ENCODE results near the gene APAF1.
A peak's percentile ranks its signal among the peaks of the same experiment; 100 is the strongest.
"Not testable (repeated sequence)": the region's sequence is repeated elsewhere in the genome, so short reads cannot be mapped to it uniquely, and the experiment has no call there.

The APAF1 gene

DNA sequence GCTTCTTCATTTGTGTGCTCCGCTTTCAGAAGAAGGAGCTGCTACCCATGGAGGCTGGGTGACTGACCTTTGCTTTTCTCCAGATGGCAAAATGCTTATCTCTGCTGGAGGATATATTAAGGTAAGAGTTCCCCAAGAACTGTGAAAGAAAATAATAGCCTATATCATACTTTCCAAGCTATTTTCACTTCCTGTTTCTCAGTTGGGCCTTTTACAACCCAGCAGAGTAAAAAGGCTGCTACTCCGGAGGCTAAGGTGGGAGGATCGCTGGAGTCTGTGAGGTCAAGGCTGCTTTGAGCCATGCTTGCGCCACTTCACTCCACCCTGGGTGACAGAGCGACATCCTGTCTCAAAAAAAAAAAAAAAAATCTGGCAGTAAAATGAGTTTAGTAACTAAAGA, 82.1 kb downstream of the APAF1 start:
- DNase-seq (ENCODE audit: low read depth in 2 of 2), result no peak

- no peak for DNase-seq (ENCODE audit: low read depth in 2 of 2)
These were observed 85.3 kb downstream of the APAF1 start for GRCh38 chr12:98730412-98730811.

DNA sequence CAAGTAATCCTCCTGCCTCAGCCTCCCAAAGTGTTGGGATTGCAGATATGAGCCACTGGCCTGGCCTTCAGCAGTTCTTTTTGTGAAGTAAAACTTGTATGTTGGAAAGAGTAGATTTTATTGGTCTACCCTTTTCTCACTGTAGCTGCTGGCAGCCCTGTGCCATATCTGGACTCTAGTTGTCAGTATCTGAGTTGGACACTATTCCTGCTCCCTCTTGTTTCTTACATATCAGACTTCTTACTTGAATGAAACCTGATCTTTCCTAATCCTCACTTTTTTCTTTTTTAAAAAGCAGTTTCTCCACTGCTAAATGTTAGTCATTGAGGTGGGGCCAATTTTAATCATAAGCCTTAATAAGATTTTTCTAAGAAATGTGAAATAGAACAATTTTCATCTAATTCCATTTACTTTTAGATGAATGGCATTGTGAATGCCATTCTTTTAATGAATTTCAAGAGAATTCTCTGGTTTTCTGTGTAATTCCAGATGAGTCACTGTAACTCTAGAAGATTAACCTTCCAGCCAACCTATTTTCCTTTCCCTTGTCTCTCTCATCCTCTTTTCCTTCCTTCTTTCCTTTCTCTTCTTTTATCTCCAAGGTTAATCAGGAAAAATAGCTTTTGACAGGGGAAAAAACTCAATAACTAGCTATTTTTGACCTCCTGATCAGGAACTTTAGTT, 88.7 kb downstream of the APAF1 start:
- no peak for DNase-seq (ENCODE audit: low read depth in 2 of 2)

- no peak for DNase-seq (ENCODE audit: low read depth in 2 of 2)
These were observed 90.7 kb downstream of the APAF1 start for GRCh38 chr12:98735821-98736220.

DNA sequence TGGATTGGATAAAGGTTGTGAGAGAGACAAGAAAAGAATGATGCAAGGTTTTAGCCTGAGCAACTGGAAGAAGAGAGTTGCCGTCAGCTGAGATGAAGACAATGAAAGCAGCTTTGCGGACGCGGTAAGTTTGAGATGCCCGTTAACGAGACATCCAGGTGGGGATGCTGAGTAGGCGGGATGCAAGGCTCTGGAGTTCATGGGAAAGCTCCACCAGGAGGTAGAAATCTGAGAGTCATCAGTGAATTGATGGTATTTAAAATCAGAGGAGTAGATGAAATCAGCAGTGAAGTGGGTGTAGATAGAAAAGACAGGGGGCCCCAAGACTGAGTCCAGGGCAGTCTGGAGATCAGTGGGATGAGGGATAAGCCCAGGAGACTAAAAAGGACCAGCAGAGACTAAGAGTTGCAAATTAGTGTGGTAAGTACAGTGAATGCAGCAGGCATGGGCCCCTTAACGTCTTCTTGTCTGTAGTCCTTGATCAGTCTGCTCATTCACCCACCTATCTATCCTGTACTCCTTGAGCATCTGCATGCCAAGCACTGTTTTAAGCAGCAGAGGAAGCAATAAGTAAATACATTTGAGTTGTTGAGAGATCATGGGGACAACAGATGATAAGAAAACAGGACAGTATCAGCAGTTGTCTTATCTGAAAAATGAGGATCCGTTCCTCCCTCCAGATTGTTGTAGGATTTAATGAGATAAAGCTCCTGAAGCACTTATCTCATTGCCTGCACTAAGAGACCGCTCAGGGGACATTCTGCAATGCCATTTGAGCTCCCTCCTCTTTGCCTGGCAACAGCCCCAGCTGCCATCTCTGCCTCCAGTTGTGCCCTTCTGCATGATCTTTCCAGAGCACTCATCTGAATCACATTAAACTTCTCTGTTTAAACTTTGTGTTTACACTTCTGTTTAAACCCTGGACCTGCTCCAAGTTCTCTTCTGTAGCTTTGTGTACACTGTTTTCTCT, 91.5 kb downstream of the APAF1 start:
- DNase-seq (ENCODE audit: low read depth in 2 of 2), result no peak

DNA sequence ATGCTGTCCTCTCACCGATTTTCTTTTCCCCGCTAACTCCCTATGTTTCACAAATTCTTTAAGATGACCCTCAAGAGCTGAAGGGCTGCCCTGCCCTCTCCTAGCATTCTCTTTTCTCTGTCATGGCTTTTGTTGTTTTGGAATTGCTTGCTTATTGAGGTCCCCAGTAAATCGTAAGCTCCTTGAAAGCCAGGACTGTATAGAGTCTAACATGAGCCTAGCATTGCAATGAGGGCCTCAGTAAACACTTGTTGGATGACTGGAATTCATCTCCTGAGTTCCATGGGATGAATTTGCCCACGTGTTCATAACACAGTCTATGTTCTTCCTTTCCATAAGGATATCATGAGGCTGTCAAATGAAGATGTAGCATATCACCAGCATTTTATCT, 92.2 kb downstream of the APAF1 start:
- DNase-seq (ENCODE audit: low read depth in 2 of 2), result no peak

DNA sequence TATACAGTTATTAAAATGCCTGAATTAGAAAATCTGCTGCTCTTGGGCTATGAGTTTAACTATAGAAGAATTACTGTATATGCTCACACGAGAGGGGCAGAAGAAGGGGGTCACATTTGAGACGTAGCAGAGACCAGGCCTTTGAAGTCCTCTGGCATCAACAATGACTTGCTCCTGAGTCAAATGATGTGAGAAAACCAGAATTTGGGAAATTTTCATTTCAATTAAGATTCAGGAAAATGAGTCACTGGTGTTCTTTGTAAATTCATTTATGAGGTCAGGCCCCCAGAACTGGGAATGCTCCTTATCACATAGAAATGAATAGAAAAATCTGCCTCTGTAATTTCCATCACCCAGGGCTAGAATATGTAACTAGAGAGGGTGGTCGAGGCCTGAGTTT, 92.9 kb downstream of the APAF1 start:
- no peak for DNase-seq (ENCODE audit: low read depth in 2 of 2)

DNA sequence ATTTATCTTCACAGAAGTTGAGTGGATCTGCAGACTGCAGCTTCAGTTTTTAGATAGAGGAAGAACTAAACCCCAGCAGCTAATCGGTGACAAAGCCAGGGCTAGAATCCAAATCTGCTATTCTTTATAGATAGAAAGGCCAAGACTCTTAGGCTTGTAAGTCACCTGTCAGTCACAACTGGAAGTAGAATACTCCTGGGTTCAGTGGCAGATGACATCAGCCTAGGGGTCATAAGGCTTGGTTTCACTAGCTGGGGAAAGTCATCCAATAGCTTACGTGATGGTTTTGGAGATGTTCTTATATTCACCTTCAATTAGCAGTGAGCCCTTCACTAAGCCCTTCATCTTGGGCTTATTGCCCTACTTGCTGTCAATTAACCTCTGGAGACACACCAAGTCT, 93.4 kb downstream of the APAF1 start:
- no peak for DNase-seq (ENCODE audit: low read depth in 2 of 2)

DNA sequence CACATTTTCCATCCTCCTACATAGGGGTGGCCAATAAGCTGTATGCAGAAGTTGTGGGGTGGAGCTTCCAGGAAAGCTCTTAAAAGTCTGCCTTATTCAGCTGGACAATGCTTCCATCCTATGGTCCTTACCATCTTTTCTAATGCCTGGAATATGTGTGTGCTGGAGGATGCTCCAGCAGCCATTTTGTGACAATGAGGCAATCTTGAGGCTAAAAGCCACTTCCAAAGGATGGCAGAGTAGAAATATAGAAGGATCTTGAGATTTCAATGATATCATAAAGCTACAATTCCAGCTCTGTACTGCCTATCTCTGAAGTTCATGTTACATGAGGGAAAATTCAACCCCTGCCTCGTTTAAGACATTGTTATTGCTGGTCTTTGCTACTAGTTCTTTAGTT, 95.7 kb downstream of the APAF1 start:
- no peak for DNase-seq (ENCODE audit: low read depth in 2 of 2)

- peak in 1 of 2 experiments; percentile 29 for DNase-seq (ENCODE audit: low read depth in 2 of 2)
These were observed 96.1 kb downstream of the APAF1 start for GRCh38 chr12:98741196-98741555.

- DNase-seq (ENCODE audit: low read depth in 2 of 2), result peak in 1 of 2 experiments; percentile 17
These were observed 96.6 kb downstream of the APAF1 start for GRCh38 chr12:98741556-98742265.

GRCh38 chr12:98743362-98743953, 98.4 kb downstream of the APAF1 start:
- peak in 1 of 2 experiments; percentile 28 for DNase-seq (ENCODE audit: low read depth in 2 of 2)

GRCh38 chr12:98744680-98745079, 99.6 kb downstream of the APAF1 start:
- DNase-seq (ENCODE audit: low read depth in 2 of 2), result no peak

GRCh38 chr12:98745578-98746391, 100.7 kb downstream of the APAF1 start:
- peak in 1 of 2 experiments; percentile 22 for DNase-seq (ENCODE audit: low read depth in 2 of 2)

- no peak for DNase-seq (ENCODE audit: low read depth in 2 of 2)
These were observed 103.4 kb downstream of the APAF1 start for GRCh38 chr12:98748463-98748862.

DNA sequence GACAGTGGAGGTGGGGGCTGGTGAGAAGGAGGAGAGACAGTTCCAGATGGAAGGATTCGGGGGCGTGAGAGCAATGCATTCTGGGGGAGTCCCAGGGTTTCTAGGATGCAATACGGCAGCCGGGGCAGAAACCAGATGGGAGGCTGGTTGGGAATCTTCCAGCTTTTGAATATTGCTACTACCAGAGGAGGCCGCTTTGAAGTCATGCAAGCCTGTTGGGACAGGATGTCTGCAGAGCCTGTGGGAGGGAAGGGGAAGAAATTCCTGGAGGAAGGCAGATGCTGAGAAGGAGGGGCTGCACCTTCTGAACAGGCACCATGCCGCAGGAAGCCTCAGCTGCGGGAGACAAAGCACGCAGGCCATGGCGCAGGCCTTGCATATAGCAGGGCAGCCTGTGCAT, 105.4 kb downstream of the APAF1 start:
- DNase-seq (ENCODE audit: low read depth in 2 of 2), result no peak

DNA sequence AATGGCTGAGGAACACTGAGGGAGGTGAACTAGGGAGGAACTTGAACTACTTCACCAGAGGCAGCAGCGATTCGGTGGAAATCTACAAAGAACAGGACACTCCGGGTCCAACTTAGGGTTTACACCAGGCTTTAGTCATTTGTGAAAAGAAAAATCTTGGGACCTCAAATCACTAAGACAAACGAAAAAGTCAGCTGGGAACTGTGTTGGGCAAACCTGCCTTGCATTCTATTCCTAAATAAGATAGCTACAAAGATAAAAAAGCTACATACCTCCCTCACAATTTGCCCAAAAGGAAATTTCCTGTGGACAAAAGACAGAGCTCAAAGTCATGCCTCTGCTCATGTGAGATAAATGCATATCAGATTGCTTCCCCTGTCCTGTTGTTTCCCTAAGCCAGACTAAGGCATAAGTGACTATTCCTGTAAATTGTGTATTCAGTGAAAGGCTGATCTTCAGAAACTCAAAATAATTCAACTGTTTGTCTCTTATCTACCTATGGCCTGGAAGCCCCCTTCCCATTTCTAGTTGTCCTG, 106.6 kb downstream of the APAF1 start:
- DNase-seq (ENCODE audit: low read depth in 2 of 2), result no peak

GRCh38 chr12:98752726-98753125, 107.6 kb downstream of the APAF1 start:
- no peak for DNase-seq (ENCODE audit: low read depth in 2 of 2)

GRCh38 chr12:98754095-98754494, 109.0 kb downstream of the APAF1 start:
- DNase-seq (ENCODE audit: low read depth in 2 of 2), result no peak

GRCh38 chr12:98755855-98756254, 110.8 kb downstream of the APAF1 start:
- DNase-seq (ENCODE audit: low read depth in 2 of 2), result not testable (repeated sequence)

GRCh38 chr12:98757455-98757854, 112.4 kb downstream of the APAF1 start:
- no peak for DNase-seq (ENCODE audit: low read depth in 2 of 2)
